Gastrocnemius medialis (tissue), 4 donors: ENCODE data around the gene IFNAR2. TPM values are rescaled to one million over a fixed set of nuclear protein-coding genes. Genes with fewer than 3 reads are reported as not detected.

ENCODE experiments used
- ATAC-seq, 2 donors: fragments of 150-250 bp; one replicate each; pipeline ENCODE4 v1.9.1; 2016
- DNase-seq, 2 donors: peaks; one replicate each; pipeline ENCODE4 v3.0.0-alpha.2; 2019
- H3K27ac ChIP-seq, 4 donors: fragments of 200-600 bp; sonication (generic); 1 replicate in 1 of 4; 2 replicates in 3 of 4; pipeline ENCODE4 v1.5.1; 2016 to 2018; ENCODE audit warnings: mild to moderate bottlenecking in 2 of 4, moderate library complexity in 1 of 4
- H3K27me3 ChIP-seq, 3 donors: fragments of 200-600 bp; sonication (generic) in 2 of 3; 1 replicate in 1 of 3; 2 replicates in 2 of 3; pipeline versions ENCODE4 v1.5.1 to v1.6.0; 2016 to 2019; ENCODE audit warnings: mild to moderate bottlenecking in 1 of 3, moderate library complexity in 1 of 3
- H3K36me3 ChIP-seq, 2 donors: fragments of 200-600 bp; sonication (generic) in 1 of 2; one replicate each; pipeline ENCODE4 v1.5.1; 2017 to 2018
- H3K4me1 ChIP-seq, 2 donors: fragments of 200-600 bp; sonication (generic) in 1 of 2; one replicate each; pipeline ENCODE4 v1.5.1; 2016 to 2017; ENCODE audit warnings: mild to moderate bottlenecking in 2 of 2
- H3K4me3 ChIP-seq, 4 donors: fragments of 200-600 bp; sonication (generic) in 3 of 4; 1 replicate in 1 of 4; 2 replicates in 3 of 4; pipeline ENCODE4 v1.5.1; 2016 to 2019; ENCODE audit warnings: mild to moderate bottlenecking in 2 of 4
- H3K9me3 ChIP-seq, 3 donors: fragments of 200-600 bp; sonication (generic) in 2 of 3; 1 replicate in 1 of 3; 2 replicates in 2 of 3; pipeline ENCODE4 v1.5.1; 2016 to 2019
- CTCF ChIP-seq, 5 experiments: fragments of 450-650 bp in 3 of 5; fragments of 200-600 bp in 2 of 5; sonication (generic) in 2 of 5; IDR thresholded peaks in 4 of 5; conservative IDR thresholded peaks in 1 of 5; 1 replicate in 4 of 5; 2 replicates in 1 of 5; pipeline ENCODE4 v1.5.1; 2016 to 2019; ENCODE audit warnings: antibody characterized with exemption in 5 of 5, mild to moderate bottlenecking in 3 of 5, moderate library complexity in 3 of 5
- POLR2A ChIP-seq, 2 donors: fragments of 450-650 bp; IDR thresholded peaks; one replicate each; pipeline ENCODE4 v1.6.1; 2017; ENCODE audit warnings: antibody characterized with exemption in 2 of 2, mild to moderate bottlenecking in 2 of 2, moderate library complexity in 2 of 2
- in situ Hi-C, 4 donors: fragments of 200-750 bp; cut with MboI; loops; one replicate each; pipeline versions ENCODE4 v1.15.0 to v1.8.0; 2017; ENCODE audit warnings: low sequenced_read_pairs in 4 of 4
- intact Hi-C: fragments of 100-400 bp; cut with DNase I; formaldehyde crosslinking; loops from one replicate; pipeline ENCODE4 v1.15.1; 2023; ENCODE audit warnings: low total_unique reads
- total RNA-seq, 4 donors: library from RNA; depleted of rRNA; stranded (reverse); fragments of >200 nt; gene quantifications; one replicate each; pipeline versions ENCODE4 v1.1.0 to v1.2.3, GENCODE V29; 2016

Gene IFNAR2
- total RNA-seq, 4 donors from 2014 or later, result 3.4 to 8.0 (median 4.7) TPM

GRCh38 chr21:33232291-33233034 is 2.7 kb downstream of the IFNAR2 start:
- intact Hi-C loops (no loop called here), in situ Hi-C loops (no loop called here)
- ATAC-seq (no peak), DNase-seq (no peak)
- Histone ChIP-seq H3K27me3 (no peaks in the 10 kb centered on the region), H3K4me1 (peaks cover 39 to 43% of the 10 kb centered on the region in 2 donors), H3K4me3 (no peak overlapping the region), H3K36me3 (no peaks in the 10 kb centered on the region), H3K9me3 (no peaks in the 10 kb centered on the region), H3K27ac (peak overlapping the region; percentile 81 to 94 (median 89))
- TF ChIP-seq CTCF (IDR thresholded peaks at IDR 0.05 in 4 of 5, conservative IDR thresholded peaks at IDR 0.05 in 1 of 5) (no peak), POLR2A (IDR thresholded peaks at IDR 0.05) (no peak)

GRCh38 chr21:33234635-33235520 is 5.1 kb downstream of the IFNAR2 start:
- intact Hi-C loops (no loop called here), in situ Hi-C loops (no loop called here)
- H3K27ac ChIP-seq, result peak overlapping the region in 2 of 4 donors; percentile 19 to 41

GRCh38 chr21:33236013-33236686 is 6.4 kb downstream of the IFNAR2 start:
- Histone ChIP-seq H3K27me3 (no peaks in the 10 kb centered on the region), H3K4me3 (no peak overlapping the region), H3K4me1 (peaks cover 46 to 48% of the 10 kb centered on the region in 2 donors), H3K9me3 (no peaks in the 10 kb centered on the region), H3K27ac (no peak overlapping the region), H3K36me3 (no peaks in the 10 kb centered on the region)
- DNase-seq (no peak), ATAC-seq (no peak)
- no peak for TF ChIP-seq POLR2A (IDR thresholded peaks at IDR 0.05)
- TF ChIP-seq CTCF (IDR thresholded peaks at IDR 0.05 in 4 of 5, conservative IDR thresholded peaks at IDR 0.05 in 1 of 5), result no peak
- in situ Hi-C loops (no loop called here), intact Hi-C loops (no loop called here)

More at GRCh38 chr21:33234635-33235520, 5.1 kb downstream of the IFNAR2 start:
- ATAC-seq, result no peak
- Histone ChIP-seq H3K4me3 (no peak overlapping the region), H3K27me3 (no peaks in the 10 kb centered on the region), H3K4me1 (peaks cover 46 to 50% of the 10 kb centered on the region in 2 donors), H3K9me3 (no peaks in the 10 kb centered on the region), H3K36me3 (no peaks in the 10 kb centered on the region)
- no peak for TF ChIP-seq CTCF (IDR thresholded peaks at IDR 0.05 in 4 of 5, conservative IDR thresholded peaks at IDR 0.05 in 1 of 5)
- TF ChIP-seq POLR2A (IDR thresholded peaks at IDR 0.05), result no peak
- no peak for DNase-seq

GRCh38 chr21:33236766-33237165 is 7.0 kb downstream of the IFNAR2 start:
- H3K27me3 ChIP-seq, result no peaks in the 10 kb centered on the region
- no peak for DNase-seq
- no peak for ATAC-seq
- intact Hi-C loops, result no loop called here
- no peaks in the 10 kb centered on the region for H3K36me3 ChIP-seq
- TF ChIP-seq POLR2A (IDR thresholded peaks at IDR 0.05) (no peak), CTCF (IDR thresholded peaks at IDR 0.05 in 4 of 5, conservative IDR thresholded peaks at IDR 0.05 in 1 of 5) (no peak)
- H3K27ac ChIP-seq, result no peak overlapping the region
- in situ Hi-C loops, result no loop called here
- no peak overlapping the region for H3K4me3 ChIP-seq
- H3K9me3 ChIP-seq, result no peaks in the 10 kb centered on the region
- H3K4me1 ChIP-seq, result peaks cover 44 to 49% of the 10 kb centered on the region in 2 donors
